Endothelial cell (in vitro differentiated cells): ENCODE data around the gene CD163L1. TPM values are rescaled to one million over a fixed set of nuclear protein-coding genes. Genes with fewer than 3 reads are reported as not detected.
A peak's percentile ranks its signal among the peaks of the same experiment; 100 is the strongest.
"Not testable (repeated sequence)": the region's sequence is repeated elsewhere in the genome, so short reads cannot be mapped to it uniquely, and the experiment has no call there.

Experiments used
- DNase-seq: peaks from one replicate; pipeline ENCODE4 v3.0.0; 2021; ENCODE audit warnings: low spot score
- H3K27ac Mint-ChIP-seq: one replicate; pipeline ENCODE4 v1.8.0; 2021; ENCODE audit warnings: mixed read lengths, inconsistent platforms; ENCODE audit not compliant: unreplicated experiment
- H3K27me3 Mint-ChIP-seq: one replicate; pipeline ENCODE4 v1.8.0; 2021; ENCODE audit warnings: mild to moderate bottlenecking, moderate library complexity, mixed read lengths, inconsistent platforms; ENCODE audit not compliant: unreplicated experiment
- H3K36me3 Mint-ChIP-seq: one replicate; pipeline ENCODE4 v1.8.0; 2021; ENCODE audit warnings: mild to moderate bottlenecking, low read depth, mixed read lengths, inconsistent platforms; ENCODE audit not compliant: unreplicated experiment
- H3K4me1 Mint-ChIP-seq: one replicate; pipeline ENCODE4 v1.8.0; 2021; ENCODE audit warnings: mild to moderate bottlenecking, mixed read lengths, inconsistent platforms; ENCODE audit not compliant: unreplicated experiment
- H3K4me3 Mint-ChIP-seq: one replicate; pipeline ENCODE4 v1.8.0; 2021; ENCODE audit warnings: mild to moderate bottlenecking, mixed read lengths, inconsistent platforms; ENCODE audit not compliant: unreplicated experiment
- H3K9me3 Mint-ChIP-seq: one replicate; pipeline ENCODE4 v1.8.0; 2021; ENCODE audit warnings: mixed read lengths, inconsistent platforms; ENCODE audit not compliant: unreplicated experiment
- CTCF ChIP-seq: fragments of 200-600 bp; sonication (generic); IDR thresholded peaks from one replicate; pipeline ENCODE4 v1.5.0; 2021; ENCODE audit warnings: antibody characterized with exemption; ENCODE audit not compliant: unreplicated experiment
- total RNA-seq: library from RNA; stranded (reverse); fragmentation: NEBNext Ultra II Directional; extraction: Animal tissue kit (Norgen Biotek cat#: 25700); gene quantifications from one replicate; pipeline ENCODE4 v1.2.1, GENCODE V29; 2021; ENCODE audit not compliant: unreplicated experiment

The CD163L1 gene
- total RNA-seq, 1 donor from 2014 or later, result 0.69 TPM

- Mint-ChIP-seq H3K4me1 (no peaks in the 10 kb centered on the region), H3K27ac (no peak overlapping the region), H3K36me3 (no peaks in the 10 kb centered on the region), H3K4me3 (no peak overlapping the region), H3K27me3 (no peaks in the 10 kb centered on the region), H3K9me3 (no peaks in the 10 kb centered on the region)
- no peak for TF ChIP-seq CTCF
- DNase-seq, result no peak
Observed at GRCh38 chr12:7450667-7451066, 6.7 kb upstream of the CD163L1 start.

GRCh38 chr12:7448099-7448498, 4.1 kb upstream of the CD163L1 start:
- no peaks in the 10 kb centered on the region for H3K27me3 Mint-ChIP-seq
- TF ChIP-seq CTCF, result no peak
- no peak for DNase-seq
- no peak overlapping the region for H3K4me3 Mint-ChIP-seq
- H3K27ac Mint-ChIP-seq, result no peak overlapping the region
- peaks cover 5% of the 10 kb centered on the region for H3K4me1 Mint-ChIP-seq
- H3K36me3 Mint-ChIP-seq, result no peaks in the 10 kb centered on the region
- H3K9me3 Mint-ChIP-seq, result no peaks in the 10 kb centered on the region

- Mint-ChIP-seq H3K27me3 (peaks cover 2% of the 10 kb centered on the region), H3K4me1 (peaks cover 8% of the 10 kb centered on the region), H3K4me3 (no peak overlapping the region), H3K36me3 (peaks cover 3% of the 10 kb centered on the region), H3K27ac (no peak overlapping the region), H3K9me3 (no peaks in the 10 kb centered on the region)
- no peak for TF ChIP-seq CTCF
- DNase-seq, result no peak
Observed at GRCh38 chr12:7444537-7444936, 584 bp upstream of the CD163L1 start.

GRCh38 chr12:7441216-7441615, 2.7 kb downstream of the CD163L1 start:
- no peak for DNase-seq
- H3K4me3 Mint-ChIP-seq, result no peak overlapping the region
- no peak overlapping the region for H3K27ac Mint-ChIP-seq
- no peaks in the 10 kb centered on the region for H3K9me3 Mint-ChIP-seq
- H3K36me3 Mint-ChIP-seq, result peaks cover 4% of the 10 kb centered on the region
- TF ChIP-seq CTCF, result no peak
- H3K27me3 Mint-ChIP-seq, result peaks cover 2% of the 10 kb centered on the region
- peaks cover 9% of the 10 kb centered on the region for H3K4me1 Mint-ChIP-seq

- H3K4me3 Mint-ChIP-seq, result peak overlapping the region; percentile 89
- DNase-seq, result peak; percentile 64
- TF ChIP-seq CTCF, result no peak
- peak overlapping the region; percentile 79 for H3K27ac Mint-ChIP-seq
- peaks cover 9% of the 10 kb centered on the region for H3K4me1 Mint-ChIP-seq
- peaks cover 2% of the 10 kb centered on the region for H3K27me3 Mint-ChIP-seq
- no peaks in the 10 kb centered on the region for H3K9me3 Mint-ChIP-seq
- peaks cover 4% of the 10 kb centered on the region for H3K36me3 Mint-ChIP-seq
Observed at GRCh38 chr12:7439579-7440505, 4.1 kb downstream of the CD163L1 start.

- not testable (repeated sequence) for H3K27ac Mint-ChIP-seq, H3K9me3 Mint-ChIP-seq, H3K4me3 Mint-ChIP-seq, H3K4me1 Mint-ChIP-seq, H3K36me3 Mint-ChIP-seq, H3K27me3 Mint-ChIP-seq, DNase-seq
Observed at GRCh38 chr12:7438291-7438995, 5.5 kb downstream of the CD163L1 start.

- not testable (repeated sequence) for H3K4me1 Mint-ChIP-seq, H3K9me3 Mint-ChIP-seq, H3K4me3 Mint-ChIP-seq, DNase-seq, H3K36me3 Mint-ChIP-seq, H3K27me3 Mint-ChIP-seq, H3K27ac Mint-ChIP-seq
Observed at GRCh38 chr12:7437494-7437893, 6.5 kb downstream of the CD163L1 start.
